Activated CD4-positive, CD25-positive, alpha-beta regulatory T cell (primary cell): ENCODE measurements around the gene OR10V1.

Source experiments
- DNase-seq, 4 experiments: peaks; one replicate each; lab custom pipeline; 2025; lab: John Stamatoyannopoulos, UW

The OR10V1 gene

GRCh38 chr11:59668950-59669610, 44.6 kb downstream of the OR10V1 start, which contains the start of gene PATL1:
TSS of gene PATL1 (minus strand) at chr11:59669037. CDS start at chr11:59668895, 142 bp downstream.
- peak; percentile 92 to 98 (median 96) for DNase-seq

DNA sequence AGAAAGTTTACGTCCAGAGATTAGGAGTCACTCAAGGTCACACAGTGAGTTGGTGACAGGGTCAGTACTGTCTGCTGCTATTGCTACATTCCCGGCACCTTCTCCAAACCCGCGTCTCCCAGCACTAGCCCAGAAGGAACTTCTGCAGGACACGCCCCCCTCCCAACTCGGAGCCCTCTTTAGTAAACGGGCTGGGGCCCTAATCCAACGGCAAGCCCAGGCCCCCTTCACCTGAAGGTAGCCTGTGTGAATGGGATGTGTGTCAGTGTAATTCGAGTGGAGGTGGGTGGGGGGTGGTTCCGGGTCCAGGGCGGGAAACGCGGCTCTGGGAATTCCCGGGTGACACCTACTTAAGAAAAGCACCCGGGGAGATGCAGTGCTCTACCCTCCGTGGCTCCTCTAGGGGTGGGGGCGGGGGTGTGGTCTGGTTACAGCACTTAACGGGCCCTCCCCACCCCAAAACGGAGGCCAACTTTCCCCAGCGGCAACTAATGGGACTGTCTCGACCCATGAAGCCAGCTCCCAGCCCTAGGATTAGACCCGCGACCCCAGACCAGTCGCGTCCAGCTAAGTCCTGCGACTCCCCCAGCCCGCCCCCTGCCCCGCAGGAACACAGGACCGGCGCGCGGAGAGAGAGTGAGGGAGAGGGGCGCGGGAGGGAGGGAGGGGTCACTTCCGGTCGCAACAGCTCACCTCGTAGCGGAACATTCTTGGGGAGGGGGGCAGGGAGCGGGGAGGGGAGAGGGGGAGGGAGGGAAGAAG, 45.3 kb downstream of the OR10V1 start:
- peak; percentile 33 to 58 (median 44) for DNase-seq

GRCh38 chr11:59667812-59668187, 45.8 kb downstream of the OR10V1 start:
- no peak for DNase-seq

DNA sequence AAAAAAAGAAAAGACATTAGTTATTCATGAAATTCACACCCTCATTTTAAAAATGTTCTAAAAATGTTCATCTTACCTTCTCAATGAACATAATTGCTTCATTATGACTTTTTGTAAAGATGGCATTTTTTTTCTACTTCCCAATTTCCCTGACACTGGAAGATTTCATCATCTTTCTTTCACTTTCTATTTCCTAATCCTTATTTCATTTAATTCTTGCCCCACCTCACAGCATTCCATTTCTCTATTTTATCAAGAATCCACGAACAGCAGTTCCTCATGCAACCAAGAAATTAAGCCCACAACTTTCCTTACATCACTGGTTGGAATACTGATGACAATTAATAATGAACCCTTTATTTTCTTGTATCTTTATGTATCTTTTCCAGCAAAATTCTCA, 46.7 kb downstream of the OR10V1 start:
- no peak for DNase-seq
